GM12878 (cell line): ENCODE data around the gene EEF1G. TPM values are rescaled to one million over a fixed set of nuclear protein-coding genes. Genes with fewer than 3 reads are reported as not detected.
A peak's percentile ranks its signal among the peaks of the same experiment; 100 is the strongest.

Experiments
- ATF7 ChIP-seq: fragments of 450-650 bp; IDR thresholded peaks from 2 replicates; pipeline ENCODE4 v1.6.1; 2016; ENCODE audit warnings: low read depth, mild to moderate bottlenecking
- CBFB ChIP-seq: IDR thresholded peaks from 2 replicates; pipeline ENCODE4 v1.6.1; 2016; ENCODE audit warnings: antibody characterized with exemption, low read depth
- CEBPZ ChIP-seq: fragments of 150-350 bp; IDR thresholded peaks from 2 replicates; pipeline ENCODE4 v1.6.1; 2016; ENCODE audit warnings: low read depth, low read length
- CTCF ChIP-seq, 3 experiments: IDR thresholded peaks in 2 of 3; conservative IDR thresholded peaks in 1 of 3; 2 replicates each; pipeline ENCODE4 v1.5.1; 2011; ENCODE audit warnings: low read depth in 3 of 3, low read length in 3 of 3, mild to moderate bottlenecking in 3 of 3, control low read depth in 2 of 3, moderate library complexity in 2 of 3, inconsistent platforms in 1 of 3, mixed read lengths in 1 of 3; ENCODE audit not compliant: control insufficient read depth in 2 of 3, insufficient read depth in 1 of 3; ENCODE audit errors: extremely low read depth in 1 of 3
- EED ChIP-seq: sonication (generic); IDR thresholded peaks from 2 replicates; pipeline ENCODE4 v1.6.1; 2016; ENCODE audit warnings: antibody characterized with exemption, low read depth
- FOXK2 ChIP-seq: fragments of 450-650 bp; IDR thresholded peaks from 2 replicates; pipeline ENCODE4 v1.6.1; 2017; ENCODE audit warnings: mild to moderate bottlenecking, moderate library complexity
- IKZF2 ChIP-seq, 2 experiments: fragments of 450-650 bp; IDR thresholded peaks; 2 replicates each; pipeline ENCODE4 v1.6.1; 2017; ENCODE audit warnings: mild to moderate bottlenecking in 2 of 2, moderate library complexity in 2 of 2
- JUNB ChIP-seq: IDR thresholded peaks from 2 replicates; pipeline ENCODE4 v1.6.1; 2016; ENCODE audit warnings: antibody characterized with exemption, mild to moderate bottlenecking
- LARP7 ChIP-seq: fragments of 450-650 bp; IDR thresholded peaks from 2 replicates; pipeline ENCODE4 v1.6.1; 2017; ENCODE audit warnings: mild to moderate bottlenecking
- MXI1 ChIP-seq: fragments of 150-350 bp; IDR thresholded peaks from 2 replicates; pipeline ENCODE4 v1.6.1; 2011; ENCODE audit warnings: low read depth, mild to moderate bottlenecking, inconsistent platforms, low read length, improper control_type of control experiment
- NRF1 ChIP-seq: conservative IDR thresholded peaks from 2 replicates; pipeline ENCODE4 v1.6.1; 2011; ENCODE audit warnings: mild to moderate bottlenecking, low read depth, low read length, improper control_type of control experiment
- PKNOX1 ChIP-seq: fragments of 450-650 bp; IDR thresholded peaks from 2 replicates; pipeline ENCODE4 v1.6.1; 2016; ENCODE audit warnings: mild to moderate bottlenecking
- PML ChIP-seq: IDR thresholded peaks from 2 replicates; pipeline ENCODE4 v1.6.1; 2012; ENCODE audit warnings: low read length, inconsistent platforms
- RCOR1 ChIP-seq: conservative IDR thresholded peaks from 2 replicates; pipeline ENCODE4 v1.6.1; 2012; ENCODE audit warnings: low read depth, low read length, improper control_type of control experiment
- TCF7 ChIP-seq: IDR thresholded peaks from 2 replicates; pipeline ENCODE4 v1.6.1; 2014; ENCODE audit warnings: antibody characterized with exemption, borderline replicate concordance
- YBX1 ChIP-seq: fragments of 450-650 bp; IDR thresholded peaks from 2 replicates; pipeline ENCODE4 v1.6.1; 2016; ENCODE audit warnings: antibody characterized with exemption
- YY1 ChIP-seq: IDR thresholded peaks from 2 replicates; pipeline ENCODE4 v1.6.1; 2011; ENCODE audit warnings: low read depth, mild to moderate bottlenecking, low read length
- ZNF207 ChIP-seq: fragments of 450-650 bp; IDR thresholded peaks from 2 replicates; pipeline ENCODE4 v1.6.1; 2014; ENCODE audit warnings: antibody characterized with exemption, mild to moderate bottlenecking, borderline replicate concordance
- ZNF24 ChIP-seq: fragments of 450-650 bp; IDR thresholded peaks from 2 replicates; pipeline ENCODE4 v1.6.1; 2017; ENCODE audit warnings: antibody characterized with exemption, mild to moderate bottlenecking
- ZNF274 ChIP-seq: IDR thresholded peaks from one replicate; pipeline ENCODE4 v1.8.0; 2011; ENCODE audit not compliant: insufficient read length, insufficient read depth
- ZNF687 ChIP-seq: fragments of 450-650 bp; IDR thresholded peaks from 2 replicates; pipeline ENCODE4 v1.6.1; 2017; ENCODE audit warnings: mild to moderate bottlenecking, moderate library complexity
- ZSCAN29 ChIP-seq: fragments of 450-650 bp; IDR thresholded peaks from 2 replicates; pipeline ENCODE4 v1.6.1; 2017; ENCODE audit warnings: mild to moderate bottlenecking, moderate library complexity
- polyA plus RNA-seq, 11 experiments: library from polyadenylated mRNA; depleted of rRNA in 4 of 11; unstranded in 6 of 11; stranded (reverse) in 5 of 11; fragments of >200 nt; fragmentation: Nextera tagmentation in 4 of 11; fragmentation: Illumina TruSeq in 1 of 11; extraction: Ambion mirVana in 4 of 11; extraction: Trizol in 1 of 11; gene quantifications; 1 replicate in 1 of 11; 2 replicates in 10 of 11; pipeline versions ENCODE4 v1.2.1 to v1.2.3, GENCODE V29; 2011 to 2016; ENCODE audit warnings: inconsistent platforms in 2 of 11, missing spikeins in 2 of 11, low read depth in 1 of 11
- total RNA-seq, 4 experiments: library from RNA; depleted of rRNA in 3 of 4; stranded (reverse); fragments of >200 nt in 3 of 4; fragmentation: Illumina TruSeq in 1 of 4; extraction: Trizol in 1 of 4; gene quantifications; 2 replicates each; pipeline versions ENCODE4 v1.2.1 to v1.2.3, GENCODE V29; 2013 to 2021

EEF1G gene
- total and polyA plus RNA-seq, 10 of the 15 experiments (the other 5 are each of a cell fraction or from before 2014, with no cell fraction given): 850 to 2,739 (median 2,277) TPM

- peak; percentile 37; the same call in 1 of the 2 replicates for TF ChIP-seq CEBPZ
- TF ChIP-seq PML: peak; percentile 97
- TF ChIP-seq CTCF (IDR thresholded peaks at IDR 0.05 in 2 of 3, conservative IDR thresholded peaks at IDR 0.05 in 1 of 3; ENCODE audit: control insufficient read depth in 2 of 3, extremely low read depth in 1 of 3, insufficient read depth in 1 of 3, low read depth in 3 of 3, low read length in 3 of 3): no peak
- TF ChIP-seq LARP7: peak; percentile 65; the same call in 1 of the 2 replicates
- TF ChIP-seq EED: no peak
- TF ChIP-seq IKZF2 (IDR thresholded peaks at IDR 0.05): peak; percentile 35 to 58; a peak in 1 of 4 replicates
- no peak for TF ChIP-seq NRF1
- TF ChIP-seq YY1: peak; percentile 92
- TF ChIP-seq CBFB: peak; percentile 55; the same call in 1 of the 2 replicates
- peak; percentile 92 for TF ChIP-seq MXI1
- TF ChIP-seq ZNF207: peak; percentile 89; the same call in 1 of the 2 replicates
- TF ChIP-seq FOXK2: peak; percentile 84
- no peak for TF ChIP-seq TCF7
- TF ChIP-seq JUNB: no peak
- TF ChIP-seq ZNF274: no peak
- peak; percentile 94 for TF ChIP-seq ATF7
- no peak for TF ChIP-seq YBX1
- peak; percentile 85 for TF ChIP-seq PKNOX1
- peak; percentile 67 for TF ChIP-seq ZNF687
- peak; percentile 61; the same call in 1 of the 2 replicates for TF ChIP-seq ZNF24
- TF ChIP-seq RCOR1: no peak
- TF ChIP-seq ZSCAN29: peak; percentile 7; the same call in 1 of the 2 replicates
Measured at GRCh38 chr11:62591448-62592145, 17.9 kb upstream of the EEF1G start, which contains the start of gene TUT1 (continued).
